Stimulated activated CD4-positive, alpha-beta T cell treated with anti-CD3 and anti-CD28 coated beads, Interleukin-1b, Interleukin-23, amount 100 ng/mL, for 4 hours (primary cell): ENCODE data around the gene TSEN2.
A peak's percentile ranks its signal among the peaks of the same experiment; 100 is the strongest.
"Not testable (repeated sequence)": the region's sequence is repeated elsewhere in the genome, so short reads cannot be mapped to it uniquely, and the experiment has no call there.

Experiments
- DNase-seq, 2 donors: peaks; one replicate each; pipeline ENCODE4 v3.0.0-alpha.2; 2020; ENCODE audit warnings: low read depth in 2 of 2

The TSEN2 gene

GRCh38 chr3:12484198-12484982 is at the start of gene TSEN2:
Gene TSEN2, plus strand, starts transcription at chr3:12484480. Its CDS starts 5,321 bp downstream, at chr3:12489801.
- DNase-seq, result peak; percentile 96 to 97

DNA sequence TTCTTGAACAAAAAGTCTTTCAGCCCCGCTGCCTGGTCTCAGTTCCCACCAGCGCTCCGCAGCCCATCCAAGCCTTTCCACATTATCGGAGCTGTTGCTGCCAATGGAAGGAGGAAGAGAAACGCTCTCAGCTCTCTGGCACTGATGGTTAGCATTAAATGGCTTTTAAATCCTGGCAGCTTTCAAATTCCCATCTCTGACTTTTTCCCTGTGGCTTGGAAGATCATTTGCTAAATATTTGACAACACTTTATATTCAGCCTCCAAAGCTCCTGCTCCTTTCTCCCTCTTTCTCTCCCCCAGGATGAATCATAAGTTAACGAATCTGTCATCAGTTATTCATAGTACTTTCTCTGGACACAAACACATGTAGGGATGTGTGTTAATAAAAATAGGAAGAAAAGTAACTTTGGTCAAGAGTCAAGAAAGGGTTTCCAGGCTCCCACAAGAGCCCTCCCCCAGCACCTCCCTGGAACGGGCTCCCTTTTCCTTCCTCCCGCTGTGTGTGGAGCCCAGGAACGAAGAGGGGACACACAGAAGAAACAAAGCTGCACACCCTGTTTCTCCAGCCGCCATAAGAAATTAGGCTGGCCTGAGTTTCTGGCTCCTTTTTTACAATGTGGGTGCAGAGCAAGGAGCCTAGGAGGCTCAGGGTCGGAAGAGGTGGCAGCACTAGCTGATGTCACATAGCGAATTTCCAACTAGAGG is 47.6 kb upstream of the TSEN2 start:
- no peak for DNase-seq

DNA sequence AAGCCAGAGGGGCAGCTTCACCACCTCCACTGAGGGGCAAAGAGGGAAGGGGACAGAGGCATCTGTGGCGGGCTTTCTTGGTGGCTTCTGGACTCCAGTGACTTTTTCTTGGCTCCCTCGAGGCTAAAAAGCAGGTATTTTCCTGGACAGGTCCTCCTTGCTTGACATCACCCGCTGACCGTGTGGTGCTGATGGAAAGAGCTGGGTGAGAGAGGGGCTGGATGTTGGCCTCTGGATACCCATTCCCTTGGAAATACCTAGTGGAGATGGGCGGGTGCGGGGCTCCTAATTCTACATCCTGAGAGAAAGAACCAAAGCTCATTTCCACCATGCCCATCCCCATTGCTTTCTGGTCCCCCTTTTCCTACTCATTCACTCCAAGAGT is 47.1 kb upstream of the TSEN2 start:
- DNase-seq, result no peak

GRCh38 chr3:12437861-12438260 is 46.4 kb upstream of the TSEN2 start:
- DNase-seq, result no peak

- no peak for DNase-seq
Observed at GRCh38 chr3:12438318-12438717, 46.0 kb upstream of the TSEN2 start.

DNA sequence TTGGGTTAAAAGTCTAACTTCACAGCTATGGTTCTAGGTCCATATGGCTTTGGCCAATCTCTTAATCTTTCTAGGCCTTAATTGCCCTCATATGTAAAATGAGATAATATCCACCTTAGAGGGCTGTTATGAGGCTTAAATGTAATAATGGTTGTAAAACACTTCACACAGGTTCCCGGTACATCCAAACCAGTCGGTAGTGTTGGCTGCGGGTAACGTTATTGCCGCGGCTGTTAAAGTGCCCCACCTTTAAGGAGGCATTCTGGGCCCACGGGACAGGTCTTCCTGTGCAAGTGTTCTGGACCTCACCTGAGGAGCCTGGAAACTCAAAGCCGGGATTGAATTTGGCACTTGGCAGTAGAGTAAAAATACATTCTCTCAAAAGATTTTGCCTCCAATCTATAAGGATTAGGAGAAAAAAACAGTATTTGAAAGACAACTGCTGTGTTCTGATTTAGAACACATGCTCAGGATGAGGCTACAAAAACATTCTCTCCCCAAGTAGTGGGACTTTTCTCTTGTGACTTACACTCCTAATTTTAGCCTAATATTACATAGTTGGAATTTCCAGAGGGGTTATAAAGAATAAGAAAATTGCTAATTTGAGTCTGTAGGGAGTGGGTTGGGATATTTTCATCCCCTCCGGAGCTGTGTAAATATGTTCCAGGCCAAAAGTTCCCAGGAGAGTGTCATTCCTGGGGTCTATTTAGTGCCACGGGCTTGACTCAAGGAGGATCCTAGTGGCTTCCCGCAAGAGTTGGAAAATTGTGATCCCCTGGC is 44.9 kb upstream of the TSEN2 start:
- DNase-seq, result no peak

DNA sequence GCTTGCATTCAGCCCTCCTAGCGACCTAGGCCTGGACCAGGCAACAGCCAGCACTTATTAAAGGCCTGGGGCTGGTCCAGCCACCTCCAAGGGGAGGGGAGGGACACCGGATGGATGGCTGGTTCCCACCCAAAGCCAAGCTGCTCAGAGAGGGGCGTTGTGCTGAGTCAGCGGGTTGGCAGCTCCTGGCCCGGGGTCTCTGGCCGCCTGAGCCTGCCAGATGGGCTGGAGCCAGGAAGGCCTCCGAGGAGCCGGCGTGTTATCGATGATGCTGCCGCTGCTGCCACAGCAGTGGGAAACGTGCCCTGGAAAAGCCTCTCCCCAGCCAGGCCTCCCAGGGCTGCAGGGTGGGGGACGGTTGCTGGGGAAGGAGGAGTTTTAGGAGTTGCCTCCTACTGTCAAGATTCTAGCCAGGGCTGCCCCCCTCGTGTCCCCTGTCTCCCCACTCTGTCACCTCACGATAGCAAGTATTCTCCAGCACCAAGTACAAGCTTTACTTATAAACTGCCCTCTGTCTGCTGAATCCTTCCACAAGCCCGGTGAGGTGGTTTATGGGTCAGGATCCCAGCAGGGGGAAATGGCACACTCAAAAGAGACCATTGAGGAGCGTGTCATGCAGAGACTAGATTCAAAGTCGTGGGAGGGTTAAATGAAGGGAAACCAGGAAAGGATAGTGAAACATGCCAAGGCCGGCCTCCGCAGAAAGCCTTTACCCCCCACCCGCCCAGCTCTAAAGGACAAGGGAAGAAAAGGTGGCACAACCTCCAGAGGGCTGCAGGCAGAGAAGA is 43.2 kb upstream of the TSEN2 start:
- DNase-seq, result no peak

- no peak for DNase-seq
Observed at GRCh38 chr3:12442654-12443501, 41.4 kb upstream of the TSEN2 start.

DNA sequence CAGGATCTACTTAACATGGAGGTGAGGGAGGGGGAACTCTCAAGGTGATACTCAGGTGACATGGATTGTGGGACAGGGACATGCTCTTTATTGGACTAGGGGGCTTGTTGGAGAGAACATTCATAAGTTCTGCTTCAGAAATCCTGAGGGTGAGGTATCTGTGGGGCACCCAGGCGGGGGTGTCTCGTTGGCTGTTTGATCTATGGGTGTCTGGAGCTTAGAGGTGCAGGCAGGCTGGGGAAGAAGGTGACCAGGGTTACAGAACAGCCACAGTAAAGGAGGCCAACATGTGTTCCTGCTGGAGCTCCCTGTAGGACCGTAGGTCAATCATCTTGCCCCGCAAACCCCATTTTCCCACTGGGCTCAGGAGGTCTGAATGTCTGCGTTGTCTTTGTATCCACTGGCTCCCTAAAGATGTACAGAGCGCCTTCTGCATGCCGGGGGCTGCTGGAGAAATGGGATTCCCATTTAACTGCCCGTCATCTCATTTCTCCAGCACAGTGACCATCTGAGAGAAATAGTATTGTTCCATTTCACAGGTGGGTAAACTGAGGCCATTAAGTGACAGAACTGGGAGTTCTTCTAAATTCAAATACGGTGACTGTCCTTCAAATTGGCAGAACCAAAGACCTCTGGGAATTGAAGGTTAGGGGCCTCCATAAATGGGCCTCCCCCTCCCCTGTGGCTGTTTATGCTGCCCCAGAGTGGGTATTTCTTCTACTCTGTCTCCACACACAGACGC is 40.3 kb upstream of the TSEN2 start:
- no peak for DNase-seq

GRCh38 chr3:12444582-12445471 is 39.5 kb upstream of the TSEN2 start:
- no peak for DNase-seq

DNA sequence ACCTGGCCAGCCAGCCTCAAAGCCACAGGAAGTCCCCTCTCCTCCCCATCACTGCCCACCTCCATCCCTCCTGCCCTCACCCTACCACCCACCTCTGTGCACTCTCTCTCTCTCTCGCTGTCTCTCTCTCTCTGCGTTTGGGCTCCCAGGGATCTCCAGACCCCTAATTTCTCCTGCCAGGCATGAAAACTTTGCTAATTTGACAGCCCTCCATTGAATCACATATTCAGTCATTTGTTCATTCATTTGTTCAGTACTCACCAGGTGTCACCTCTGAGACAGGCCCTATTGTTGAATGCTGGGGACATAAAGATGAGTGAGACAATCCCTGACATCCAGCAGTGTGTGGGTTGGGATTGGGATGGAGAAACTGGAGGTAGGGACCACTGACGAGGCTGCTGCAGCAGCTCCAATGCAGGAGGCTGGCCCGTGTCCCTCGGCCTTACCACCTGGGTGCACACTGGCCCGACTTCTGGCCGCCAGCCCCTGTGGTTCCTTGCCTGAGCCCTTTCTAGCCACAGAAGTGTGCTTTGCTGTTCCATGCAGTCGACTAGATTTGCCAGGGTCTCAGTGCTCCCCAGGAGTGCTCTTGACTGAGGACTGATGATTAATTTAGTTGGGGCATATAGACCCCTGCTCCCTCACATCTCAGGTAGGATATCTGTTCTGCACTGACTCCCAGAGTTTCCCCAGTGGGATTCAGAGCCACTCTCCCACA is 38.6 kb upstream of the TSEN2 start:
- no peak for DNase-seq

GRCh38 chr3:12446298-12446697 is 38.0 kb upstream of the TSEN2 start:
- DNase-seq, result no peak

- DNase-seq, result no peak
Observed at GRCh38 chr3:12447075-12447474, 37.2 kb upstream of the TSEN2 start.

DNA sequence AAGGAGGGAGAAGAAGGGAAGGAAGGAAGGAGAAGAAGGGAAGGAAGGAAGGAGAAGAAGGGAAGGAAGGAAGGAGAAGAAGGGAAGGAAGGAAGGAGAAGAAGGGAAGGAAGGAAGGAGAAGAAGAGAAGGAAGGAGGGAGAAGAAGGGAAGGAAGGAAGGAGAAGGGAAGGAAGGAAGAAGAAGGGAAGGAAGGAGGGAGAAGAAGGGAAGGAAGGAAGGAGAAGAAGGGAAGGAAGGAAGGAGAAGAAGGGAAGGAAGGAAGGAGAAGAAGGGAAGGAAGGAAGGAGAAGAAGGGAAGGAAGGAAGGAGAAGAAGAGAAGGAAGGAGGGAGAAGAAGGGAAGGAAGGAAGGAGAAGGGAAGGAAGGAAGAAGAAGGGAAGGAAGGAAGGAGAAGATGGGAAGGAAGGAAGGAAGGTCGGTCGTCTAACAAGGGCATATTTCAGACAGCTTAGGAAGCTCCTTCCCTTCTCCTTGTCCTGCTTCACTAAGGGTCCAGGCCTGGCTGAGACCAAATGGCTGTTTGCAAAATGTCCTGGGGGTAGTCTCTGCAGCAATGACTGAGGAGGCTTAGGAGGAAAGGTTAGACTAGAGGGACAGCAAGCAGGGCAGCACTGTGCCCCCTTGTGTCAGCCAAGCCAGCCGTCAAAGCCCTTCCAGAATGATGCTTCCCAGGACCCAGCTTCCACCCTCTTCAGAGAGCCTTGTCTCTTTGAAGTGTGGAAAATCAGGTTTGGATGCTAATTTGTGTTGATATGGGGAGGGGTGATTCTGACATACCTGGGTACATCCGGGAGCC is 35.7 kb upstream of the TSEN2 start:
- not testable (repeated sequence) for DNase-seq

DNA sequence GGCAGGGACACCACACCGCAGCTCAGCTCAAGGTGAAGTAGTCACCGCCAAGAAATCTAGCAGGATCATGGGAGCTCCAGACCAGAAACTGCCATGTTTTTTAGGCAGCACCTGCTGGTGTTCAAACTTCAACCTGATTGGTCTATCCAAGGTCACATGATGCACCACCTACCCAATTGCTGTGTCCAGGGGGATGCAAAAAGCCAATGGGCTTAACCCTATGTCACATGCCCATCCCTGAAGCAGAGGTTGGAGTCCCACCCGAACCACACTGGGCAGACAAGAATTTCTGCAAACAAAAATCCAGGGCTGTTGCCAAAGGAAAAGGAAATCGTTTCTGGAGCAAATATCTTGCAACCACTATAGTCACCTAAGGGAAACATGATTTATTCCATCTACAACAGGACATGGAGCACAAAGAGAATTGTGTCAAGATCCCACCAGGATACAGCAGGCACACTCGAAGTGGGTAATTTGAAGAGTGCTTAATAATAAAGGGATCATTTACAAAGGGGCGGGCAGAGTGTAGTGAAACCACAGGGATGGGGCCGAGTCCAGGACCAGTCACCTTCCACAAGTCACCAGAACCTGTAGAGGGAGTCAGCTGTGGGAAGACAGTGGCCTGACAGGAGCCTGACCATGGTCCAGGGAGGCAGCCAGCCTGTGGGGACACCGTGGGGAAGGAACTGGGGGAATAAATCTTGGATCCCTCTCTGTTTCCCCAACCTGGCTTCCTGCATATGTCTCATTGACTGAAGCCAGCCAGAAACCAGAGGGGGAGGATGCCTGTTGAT is 34.2 kb upstream of the TSEN2 start:
- no peak for DNase-seq

DNA sequence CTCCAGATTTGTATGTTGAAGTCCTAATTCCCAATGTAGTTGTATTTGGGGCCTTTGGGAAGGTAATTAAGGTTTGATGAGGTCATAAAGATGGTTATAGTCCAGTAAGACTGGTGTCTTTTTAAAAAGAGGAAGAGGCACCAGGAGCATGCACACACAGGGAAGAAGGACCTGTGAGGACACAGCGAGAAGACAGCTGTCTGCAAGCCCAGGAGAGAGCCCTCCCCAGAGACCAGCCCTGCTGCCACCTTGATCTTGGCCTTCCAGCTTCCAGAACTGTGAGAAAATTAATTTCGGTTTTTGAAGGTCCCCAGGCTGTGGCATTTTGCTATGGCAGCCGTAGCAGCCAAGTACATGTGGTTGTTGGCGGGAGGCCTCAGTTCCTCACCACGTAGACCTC is 32.8 kb upstream of the TSEN2 start:
- DNase-seq, result no peak

DNA sequence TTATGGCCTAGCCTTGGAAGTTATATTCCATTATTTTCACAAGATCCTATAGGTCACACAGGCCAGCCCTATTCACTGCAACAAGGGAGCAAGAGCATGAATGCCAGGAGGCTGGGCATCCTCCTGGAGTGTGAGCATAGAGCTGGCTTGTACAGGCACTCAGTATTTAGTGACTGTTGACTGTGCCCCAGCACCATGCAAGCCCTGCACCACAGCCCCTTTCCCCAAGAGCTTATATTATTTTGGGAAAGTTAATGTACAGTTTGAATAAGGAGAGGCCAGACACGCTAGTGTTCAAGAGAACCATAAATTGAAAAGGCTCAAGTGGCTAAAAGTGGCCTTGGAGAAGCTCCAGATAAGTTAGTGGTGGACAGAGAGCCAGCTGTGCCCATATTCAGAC is 32.3 kb upstream of the TSEN2 start:
- no peak for DNase-seq
